Tibial nerve (tissue), 4 donors: ENCODE data around the gene ANAPC13. TPM values are rescaled to one million over a fixed set of nuclear protein-coding genes. Genes with fewer than 3 reads are reported as not detected.

Experiments used
- DNase-seq, 2 donors: peaks; one replicate each; pipeline ENCODE4 v3.0.0-alpha.2; 2019; ENCODE audit warnings: low spot score in 2 of 2
- H3K27ac ChIP-seq, 4 donors: fragments of 200-600 bp; sonication (generic) in 3 of 4; one replicate each; pipeline ENCODE4 v1.5.1; 2017 to 2019; ENCODE audit warnings: mild to moderate bottlenecking in 1 of 4
- H3K27me3 ChIP-seq, 2 donors: fragments of 200-600 bp; sonication (generic) in 1 of 2; one replicate each; pipeline versions ENCODE4 v1.5.1 to v1.6.0; 2017 to 2019
- H3K36me3 ChIP-seq, 3 donors: fragments of 200-600 bp; sonication (generic); one replicate each; pipeline ENCODE4 v1.5.1; 2018 to 2019
- H3K4me1 ChIP-seq, 4 donors: fragments of 200-600 bp; sonication (generic) in 3 of 4; one replicate each; pipeline ENCODE4 v1.5.1; 2017 to 2019
- H3K4me3 ChIP-seq, 4 donors: fragments of 200-600 bp; sonication (generic) in 3 of 4; one replicate each; pipeline ENCODE4 v1.5.1; 2017 to 2019; ENCODE audit warnings: mild to moderate bottlenecking in 1 of 4, moderate library complexity in 1 of 4
- H3K9me3 ChIP-seq, 4 donors: fragments of 200-600 bp; sonication (generic) in 3 of 4; one replicate each; pipeline ENCODE4 v1.5.1; 2017 to 2019
- EP300 ChIP-seq, 2 donors: sonication (generic); formaldehyde crosslinking; IDR thresholded peaks; one replicate each; pipeline ENCODE4 v1.6.1; 2017; ENCODE audit warnings: antibody characterized with exemption in 2 of 2, mild to moderate bottlenecking in 1 of 2
- POLR2A ChIP-seq, 2 donors: fragments of 450-650 bp; IDR thresholded peaks; one replicate each; pipeline ENCODE4 v1.6.1; 2017; ENCODE audit warnings: antibody characterized with exemption in 2 of 2, mild to moderate bottlenecking in 2 of 2, moderate library complexity in 2 of 2
- WGBS, 2 donors: methylation state at CpG; one replicate each; pipeline ENCODE4 v1.1.5; 2018; 5-methylcytosine and 5-hydroxymethylcytosine counted together
- total RNA-seq, 4 donors: library from RNA; depleted of rRNA; stranded (reverse); fragments of >200 nt; gene quantifications; one replicate each; pipeline ENCODE4 v1.1.0, GENCODE V29; 2016
- TF ChIP-seq, protein P1 (sequence below), 5 experiments: fragments of 200-600 bp in 3 of 5; fragments of 450-650 bp in 2 of 5; sonication (generic) in 3 of 5; IDR thresholded peaks; one replicate each; pipeline ENCODE4 v1.5.1; 2016 to 2019; ENCODE audit warnings: antibody characterized with exemption in 5 of 5, mild to moderate bottlenecking in 3 of 5, moderate library complexity in 2 of 5

The ANAPC13 gene
- total RNA-seq, 4 donors from 2014 or later, result 32.7 to 56.8 (median 49.1) TPM

DNA sequence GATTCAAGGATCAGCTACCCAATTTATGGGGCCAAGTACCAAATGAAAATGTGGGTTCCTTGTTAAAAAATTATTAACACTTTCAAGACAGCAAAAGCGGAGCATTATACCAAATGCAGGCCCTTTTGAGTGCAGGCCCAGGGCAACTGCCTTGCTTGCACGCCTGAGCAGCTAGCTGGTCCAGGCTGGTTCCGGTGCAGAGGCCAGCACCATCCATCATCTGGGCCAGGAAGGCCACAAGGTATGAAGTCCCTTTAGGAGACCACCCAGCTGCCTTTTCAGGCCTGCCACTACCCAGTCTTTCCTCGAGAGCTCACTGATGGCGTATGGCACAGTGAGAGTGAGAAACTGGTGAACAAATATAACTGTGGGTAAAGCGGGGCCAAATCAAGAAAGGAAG is 13.0 kb downstream of the ANAPC13 start:
- peaks cover 0 to 23% (median 0%) of the 10 kb centered on the region in 3 donors for H3K36me3 ChIP-seq
- no peaks in the 10 kb centered on the region for H3K27me3 ChIP-seq
- peaks cover 0 to 55% (median 4%) of the 10 kb centered on the region in 4 donors for H3K4me1 ChIP-seq
- peak overlapping the region in 1 of 4 donors; percentile 22 for H3K27ac ChIP-seq
- H3K9me3 ChIP-seq, result no peaks in the 10 kb centered on the region
- WGBS, 2 donors, result 98 to 99% methylated on average over 6 of the region's 6 CpGs
- TF ChIP-seq, protein P1, sequence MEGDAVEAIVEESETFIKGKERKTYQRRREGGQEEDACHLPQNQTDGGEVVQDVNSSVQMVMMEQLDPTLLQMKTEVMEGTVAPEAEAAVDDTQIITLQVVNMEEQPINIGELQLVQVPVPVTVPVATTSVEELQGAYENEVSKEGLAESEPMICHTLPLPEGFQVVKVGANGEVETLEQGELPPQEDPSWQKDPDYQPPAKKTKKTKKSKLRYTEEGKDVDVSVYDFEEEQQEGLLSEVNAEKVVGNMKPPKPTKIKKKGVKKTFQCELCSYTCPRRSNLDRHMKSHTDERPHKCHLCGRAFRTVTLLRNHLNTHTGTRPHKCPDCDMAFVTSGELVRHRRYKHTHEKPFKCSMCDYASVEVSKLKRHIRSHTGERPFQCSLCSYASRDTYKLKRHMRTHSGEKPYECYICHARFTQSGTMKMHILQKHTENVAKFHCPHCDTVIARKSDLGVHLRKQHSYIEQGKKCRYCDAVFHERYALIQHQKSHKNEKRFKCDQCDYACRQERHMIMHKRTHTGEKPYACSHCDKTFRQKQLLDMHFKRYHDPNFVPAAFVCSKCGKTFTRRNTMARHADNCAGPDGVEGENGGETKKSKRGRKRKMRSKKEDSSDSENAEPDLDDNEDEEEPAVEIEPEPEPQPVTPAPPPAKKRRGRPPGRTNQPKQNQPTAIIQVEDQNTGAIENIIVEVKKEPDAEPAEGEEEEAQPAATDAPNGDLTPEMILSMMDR (IDR thresholded peaks at IDR 0.05), result no peak
- TF ChIP-seq EP300 (IDR thresholded peaks at IDR 0.05) (no peak), POLR2A (IDR thresholded peaks at IDR 0.05) (no peak)
- DNase-seq, result peak in 1 of 2 donors; percentile 3
- H3K4me3 ChIP-seq, result no peak overlapping the region

- TF ChIP-seq POLR2A (IDR thresholded peaks at IDR 0.05) (no peak), EP300 (IDR thresholded peaks at IDR 0.05) (no peak)
- TF ChIP-seq, protein P1 (IDR thresholded peaks at IDR 0.05), result no peak
Measured at GRCh38 chr3:134471521-134472193, 14.1 kb downstream of the ANAPC13 start.

DNA sequence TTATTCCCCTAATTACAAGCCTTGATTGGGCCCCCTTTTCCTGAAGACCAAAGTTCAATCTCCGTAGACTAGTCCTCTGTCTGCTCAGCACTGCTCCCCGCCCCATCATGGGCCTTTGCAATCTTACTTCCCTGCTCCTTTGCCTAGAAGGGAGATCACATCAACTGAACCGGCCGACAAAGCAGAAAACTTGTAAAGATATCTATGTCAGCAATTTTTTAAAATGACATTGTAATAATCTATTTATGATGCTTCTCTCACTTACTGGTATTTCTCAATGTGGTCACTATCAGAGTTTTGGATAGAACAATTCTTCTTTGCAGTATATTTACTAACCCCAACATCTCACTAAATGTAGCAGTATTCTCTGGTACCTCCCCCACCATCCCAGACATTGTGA is 17.3 kb downstream of the ANAPC13 start:
- Histone ChIP-seq H3K27me3 (no peaks in the 10 kb centered on the region), H3K9me3 (no peaks in the 10 kb centered on the region), H3K4me3 (no peak overlapping the region), H3K36me3 (no peaks in the 10 kb centered on the region), H3K27ac (no peak overlapping the region), H3K4me1 (peaks cover 0 to 63% (median 9%) of the 10 kb centered on the region in 4 donors)
- DNase-seq, result peak in 1 of 2 donors; percentile 2
- TF ChIP-seq, protein P1 (IDR thresholded peaks at IDR 0.05), result no peak
- TF ChIP-seq EP300 (IDR thresholded peaks at IDR 0.05), result no peak
- no peak for TF ChIP-seq POLR2A (IDR thresholded peaks at IDR 0.05)
- 72 to 80% methylated on average over 4 of the region's 4 CpGs for WGBS, 2 donors

More at GRCh38 chr3:134471521-134472193, 14.1 kb downstream of the ANAPC13 start:
- WGBS, 2 donors, result 80% methylated on average over 8 of the region's 8 CpGs
- no peaks in the 10 kb centered on the region for H3K9me3 ChIP-seq
- no peak overlapping the region for H3K4me3 ChIP-seq
- DNase-seq, result no peak
- H3K36me3 ChIP-seq, result peaks cover 0 to 12% (median 0%) of the 10 kb centered on the region in 3 donors
- peaks cover 0 to 55% (median 3%) of the 10 kb centered on the region in 4 donors for H3K4me1 ChIP-seq
- no peaks in the 10 kb centered on the region for H3K27me3 ChIP-seq
- no peak overlapping the region for H3K27ac ChIP-seq

GRCh38 chr3:134466331-134466730 is 19.5 kb downstream of the ANAPC13 start:
- 58 to 63% methylated on average over 1 of the region's 1 CpG for WGBS, 2 donors
- Histone ChIP-seq H3K4me1 (peaks cover 0 to 65% (median 24%) of the 10 kb centered on the region in 4 donors), H3K36me3 (no peaks in the 10 kb centered on the region), H3K27ac (peak overlapping the region in 2 of 4 donors; percentile 23 to 86), H3K9me3 (no peaks in the 10 kb centered on the region), H3K27me3 (no peaks in the 10 kb centered on the region), H3K4me3 (no peak overlapping the region)
- no peak for DNase-seq
- TF ChIP-seq POLR2A (IDR thresholded peaks at IDR 0.05), result no peak
- TF ChIP-seq, protein P1 (IDR thresholded peaks at IDR 0.05), result no peak

DNA sequence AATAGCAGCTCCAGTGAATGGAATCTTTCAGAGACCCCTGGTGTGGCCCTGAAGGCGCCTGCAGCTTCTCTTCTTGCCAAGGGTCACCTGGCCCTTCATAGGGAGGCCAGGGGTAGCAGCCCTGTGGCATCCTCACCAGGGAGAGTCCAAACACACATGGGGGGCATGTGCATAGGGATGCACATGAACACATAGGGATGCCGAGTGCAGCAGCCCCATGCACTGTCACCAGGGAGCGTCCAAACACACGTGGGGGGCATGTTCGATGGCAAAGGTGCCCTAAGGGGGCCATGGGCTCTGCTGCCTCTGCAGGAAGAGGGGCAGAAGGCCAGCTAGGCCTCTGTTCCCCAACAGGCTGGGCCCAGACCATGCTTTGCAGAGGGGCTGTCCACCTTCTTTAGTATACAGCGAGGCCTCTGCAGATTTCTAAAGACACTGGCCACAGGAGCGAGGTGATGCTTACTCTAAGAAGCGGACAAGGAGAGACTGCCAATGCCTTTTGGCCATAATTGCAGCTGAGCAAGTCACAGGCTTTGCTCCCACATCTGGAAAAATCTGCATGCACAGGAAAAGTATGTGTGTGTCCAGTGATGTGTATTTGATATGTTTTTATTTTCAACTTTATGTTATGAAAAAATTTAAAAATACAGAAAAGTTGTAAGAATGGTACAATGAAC is 21.0 kb downstream of the ANAPC13 start:
- 56 to 59% methylated on average over 8 of the region's 8 CpGs for WGBS, 2 donors
- H3K36me3 ChIP-seq, result no peaks in the 10 kb centered on the region
- H3K9me3 ChIP-seq, result no peaks in the 10 kb centered on the region
- DNase-seq, result no peak
- peaks cover 0 to 70% (median 25%) of the 10 kb centered on the region in 4 donors for H3K4me1 ChIP-seq
- peak overlapping the region in 1 of 4 donors; percentile 21 for H3K4me3 ChIP-seq
- H3K27me3 ChIP-seq, result no peaks in the 10 kb centered on the region
- peak overlapping the region in 3 of 4 donors; percentile 46 to 86 (median 85) for H3K27ac ChIP-seq
- TF ChIP-seq EP300 (IDR thresholded peaks at IDR 0.05) (no peak), POLR2A (IDR thresholded peaks at IDR 0.05) (no peak)
- TF ChIP-seq, protein P1 (IDR thresholded peaks at IDR 0.05), result no peak
